Activated T-helper 2 cell treated with anti-CD3 and anti-CD28 coated beads, Interferon-gamma antibody, Interleukin-2, Interleukin-4, amounts not matched to agents 10 μg/mL and 5 μg/mL and 100 μg/mL, durations not matched to agents 14 hours and 24 hours and 36 hours (primary cell): ENCODE results near the gene SPA17. TPM values are rescaled to one million over a fixed set of nuclear protein-coding genes. Genes with fewer than 3 reads are reported as not detected.

Source experiments
- DNase-seq: peaks from one replicate; pipeline ENCODE4 v3.0.0; 2021; ENCODE audit warnings: low spot score
- H3K27ac Mint-ChIP-seq: one replicate; pipeline ENCODE4 v1.8.0; 2021; ENCODE audit warnings: mixed read lengths
- H3K27me3 Mint-ChIP-seq: one replicate; pipeline ENCODE4 v1.8.0; 2021; ENCODE audit warnings: low read depth, mixed read lengths
- H3K36me3 Mint-ChIP-seq: one replicate; pipeline ENCODE4 v1.8.0; 2021; ENCODE audit warnings: low read depth, mixed read lengths
- H3K4me1 Mint-ChIP-seq: one replicate; pipeline ENCODE4 v1.8.0; 2021; ENCODE audit warnings: low read depth, mixed read lengths
- H3K4me3 Mint-ChIP-seq: one replicate; pipeline ENCODE4 v1.8.0; 2021; ENCODE audit warnings: low read depth, mild to moderate bottlenecking, moderate library complexity, mixed read lengths
- H3K9me3 Mint-ChIP-seq: one replicate; pipeline ENCODE4 v1.8.0; 2021; ENCODE audit warnings: mixed read lengths
- intact Hi-C: fragments of 100-400 bp; cut with micrococcal nuclease; formaldehyde crosslinking; loops from one replicate; pipeline ENCODE4 v1.15.1; 2023
- total RNA-seq: library from RNA; stranded (reverse); gene quantifications from 2 replicates; pipeline ENCODE4 v1.2.3, GENCODE V29; 2022

SPA17 gene
- total RNA-seq, 1 donor from 2014 or later = 2.9 TPM

DNA sequence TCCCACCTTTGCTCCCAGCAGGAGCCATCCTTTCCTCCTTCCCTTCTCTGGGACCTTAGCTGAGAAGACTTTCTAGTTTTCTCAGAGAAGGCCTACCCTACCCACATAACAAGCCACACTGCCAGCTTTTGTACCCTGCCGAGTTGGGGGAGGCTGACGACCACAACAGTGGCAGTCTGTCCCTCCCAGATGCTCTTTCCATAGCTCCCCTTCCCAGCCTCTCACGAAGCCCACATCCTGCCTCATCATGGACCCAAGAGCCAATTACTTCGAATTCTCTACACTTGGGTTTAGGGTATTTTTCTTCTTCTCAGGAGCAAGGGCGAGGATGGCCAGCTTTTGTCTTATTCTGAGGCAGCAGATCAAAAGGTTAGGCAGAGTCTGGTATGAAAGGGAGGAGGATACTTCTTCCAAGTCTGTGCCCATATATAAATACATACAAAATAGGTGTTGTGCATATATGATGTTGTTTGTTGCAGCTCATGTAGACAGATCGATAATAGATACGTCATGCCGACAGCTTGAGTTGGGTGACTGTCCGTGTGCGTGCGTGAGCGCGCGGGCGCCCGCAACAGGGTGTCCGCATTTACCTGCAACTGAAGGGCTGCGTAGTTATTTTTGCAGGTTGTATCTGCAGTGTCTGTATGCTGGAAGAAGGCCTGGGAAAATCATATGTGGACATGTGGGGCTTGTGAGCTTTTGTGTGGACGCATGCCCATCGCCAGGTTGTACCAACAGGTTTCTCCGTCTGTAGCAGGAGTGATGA, 65.2 kb downstream of the SPA17 start:
- Mint-ChIP-seq H3K4me3 (peak overlapping the region; percentile 72), H3K36me3 (no peaks in the 10 kb centered on the region), H3K9me3 (no peaks in the 10 kb centered on the region), H3K27ac (no peak overlapping the region), H3K4me1 (peaks cover 14% of the 10 kb centered on the region), H3K27me3 (peaks cover 51% of the 10 kb centered on the region)
- no peak for DNase-seq
- intact Hi-C loops = no loop called here

DNA sequence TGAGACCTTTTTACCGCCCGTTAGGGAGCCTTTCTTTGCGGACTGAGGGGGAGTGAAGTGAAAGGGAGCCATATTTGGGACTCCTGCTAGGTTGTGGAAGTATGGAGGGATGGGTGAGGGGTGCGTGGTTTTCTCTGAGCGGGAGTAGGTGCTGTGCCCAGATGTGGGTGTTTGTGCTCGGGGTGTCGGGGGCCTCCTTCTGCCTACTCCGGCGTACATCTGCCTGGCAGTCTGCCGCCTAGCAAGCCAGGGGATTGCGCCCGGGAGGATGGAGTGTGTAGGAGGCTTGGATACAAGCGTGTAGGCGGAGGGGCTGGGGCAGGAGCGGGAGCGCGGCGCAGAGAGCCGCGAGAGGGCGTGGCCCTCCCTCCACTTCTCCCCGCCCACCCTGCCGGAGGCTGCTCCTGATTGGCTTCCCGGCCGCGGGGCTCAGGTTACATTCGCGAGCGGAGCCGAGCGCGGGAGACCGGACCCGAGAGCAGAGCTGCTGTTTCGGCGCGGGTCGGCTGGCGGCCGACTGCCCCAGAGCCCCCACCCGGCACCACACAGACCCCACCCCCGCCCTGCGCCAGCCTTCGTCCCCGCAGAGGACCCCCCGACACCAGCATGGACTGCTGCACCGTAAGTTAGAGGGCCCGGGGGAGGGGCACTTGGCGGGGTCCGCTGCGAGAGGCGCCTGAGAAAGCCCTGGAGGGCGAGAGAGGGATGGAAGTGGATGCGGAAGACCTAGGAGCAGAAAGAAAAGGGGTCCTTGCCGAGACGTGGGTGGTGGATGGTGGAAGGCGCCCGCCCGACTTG, 66.0 kb downstream of the SPA17 start, which contains the start of gene NRGN:
NRGN (plus strand) TSS at position 464 of the 798 bp plus-strand sequence; CDS start at position 607, 143 bp downstream.
- peaks cover 14% of the 10 kb centered on the region for H3K4me1 Mint-ChIP-seq
- no peaks in the 10 kb centered on the region for H3K9me3 Mint-ChIP-seq
- H3K27me3 Mint-ChIP-seq = peaks cover 48% of the 10 kb centered on the region
- intact Hi-C loops = loop anchor here (10.0 kb wide), 1 partner anchor 1145 kb away; the partner anchor contains the start of gene HYLS1
- peak; percentile 76 for DNase-seq
- H3K36me3 Mint-ChIP-seq = no peaks in the 10 kb centered on the region
- peak within 1 kb of the TSS; percentile 72 for H3K4me3 Mint-ChIP-seq
- no peak within 1 kb of the TSS for H3K27ac Mint-ChIP-seq

DNA sequence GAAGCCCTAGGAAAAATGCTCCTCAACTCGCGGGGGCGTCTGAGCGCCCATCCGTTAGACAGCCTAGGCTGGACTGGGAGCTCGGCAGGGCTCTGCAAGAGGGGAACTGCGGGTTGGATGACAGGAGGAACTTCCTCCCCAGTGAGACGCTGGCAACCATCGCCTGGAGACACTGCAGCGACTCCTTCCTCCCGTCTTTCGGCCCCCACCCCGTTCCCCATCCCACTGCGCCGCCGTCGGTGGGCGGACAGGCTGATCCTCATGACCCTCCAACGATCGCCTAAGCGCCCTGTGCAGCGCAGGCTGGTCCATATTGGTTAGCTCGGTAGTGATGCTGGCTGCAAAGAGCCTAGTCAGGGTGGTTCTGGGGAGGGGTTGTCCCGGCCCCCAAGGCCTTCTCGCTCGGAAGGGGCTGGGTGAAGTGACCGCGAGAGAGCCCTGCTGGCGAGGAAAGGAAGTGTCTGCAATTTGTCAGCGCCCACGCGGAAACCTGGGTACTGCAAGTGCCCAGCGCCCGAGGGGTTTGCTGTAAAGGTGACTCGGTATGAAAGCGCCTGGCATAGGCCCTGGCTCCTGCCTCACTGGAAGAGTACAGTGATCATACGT, 66.7 kb downstream of the SPA17 start:
- peaks cover 14% of the 10 kb centered on the region for H3K4me1 Mint-ChIP-seq
- peak overlapping the region; percentile 72 for H3K4me3 Mint-ChIP-seq
- intact Hi-C loops = loop anchor here (10.0 kb wide), 1 partner anchor 1144 kb away; the partner anchor contains the start of gene HYLS1
- no peaks in the 10 kb centered on the region for H3K9me3 Mint-ChIP-seq
- peaks cover 46% of the 10 kb centered on the region for H3K27me3 Mint-ChIP-seq
- no peak for DNase-seq
- H3K27ac Mint-ChIP-seq = no peak overlapping the region
- no peaks in the 10 kb centered on the region for H3K36me3 Mint-ChIP-seq

DNA sequence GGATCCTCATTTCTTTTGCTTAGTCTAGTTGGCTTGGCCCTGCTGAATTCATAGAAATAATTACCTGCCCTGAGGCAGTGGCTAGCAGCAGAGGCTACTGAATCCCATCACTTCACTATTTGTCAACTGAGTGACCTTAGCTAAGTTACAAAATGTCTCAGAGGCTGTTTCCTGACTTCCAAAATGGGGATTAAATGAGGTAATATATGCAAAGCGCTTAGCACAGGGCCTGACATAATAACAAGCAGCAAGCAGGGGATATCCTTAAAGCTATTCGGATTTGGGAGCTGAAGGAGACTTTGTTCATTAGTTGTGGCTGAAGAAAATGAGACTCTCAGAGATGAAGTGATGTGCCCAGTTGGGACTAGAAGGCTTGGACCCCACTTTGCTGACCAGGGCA, 68.9 kb downstream of the SPA17 start:
- no peak overlapping the region for H3K27ac Mint-ChIP-seq
- H3K4me1 Mint-ChIP-seq = peaks cover 22% of the 10 kb centered on the region
- H3K9me3 Mint-ChIP-seq = no peaks in the 10 kb centered on the region
- no peaks in the 10 kb centered on the region for H3K36me3 Mint-ChIP-seq
- peaks cover 32% of the 10 kb centered on the region for H3K27me3 Mint-ChIP-seq
- intact Hi-C loops = loop anchor here (10.0 kb wide), 1 partner anchor 1142 kb away; the partner anchor contains the start of gene HYLS1
- H3K4me3 Mint-ChIP-seq = no peak overlapping the region
- no peak for DNase-seq

DNA sequence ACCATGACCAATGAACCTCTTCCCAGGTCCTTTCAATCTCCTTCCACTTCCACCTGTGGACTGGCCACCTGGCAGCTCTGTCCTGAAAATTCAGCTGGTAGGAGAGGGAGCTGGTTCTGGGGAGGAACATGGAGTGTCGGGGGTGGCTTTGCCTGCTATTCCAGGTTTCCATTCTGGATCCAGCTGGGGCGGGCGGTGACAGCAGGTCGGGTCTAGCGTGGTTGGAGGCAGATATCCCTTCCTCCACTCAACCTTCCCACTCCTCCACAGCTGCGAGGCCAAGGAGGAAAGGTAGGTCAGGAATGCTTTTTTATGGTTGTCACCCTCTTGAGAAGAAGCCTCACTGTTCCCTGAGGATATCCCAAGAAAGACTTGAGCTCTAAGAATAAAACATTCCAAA, 69.3 kb downstream of the SPA17 start:
- H3K4me3 Mint-ChIP-seq = no peak overlapping the region
- H3K27ac Mint-ChIP-seq = no peak overlapping the region
- H3K9me3 Mint-ChIP-seq = no peaks in the 10 kb centered on the region
- H3K27me3 Mint-ChIP-seq = peaks cover 32% of the 10 kb centered on the region
- peaks cover 22% of the 10 kb centered on the region for H3K4me1 Mint-ChIP-seq
- intact Hi-C loops = loop anchor here (10.0 kb wide), 1 partner anchor 1142 kb away; the partner anchor contains the start of gene HYLS1
- no peaks in the 10 kb centered on the region for H3K36me3 Mint-ChIP-seq
- no peak for DNase-seq

DNA sequence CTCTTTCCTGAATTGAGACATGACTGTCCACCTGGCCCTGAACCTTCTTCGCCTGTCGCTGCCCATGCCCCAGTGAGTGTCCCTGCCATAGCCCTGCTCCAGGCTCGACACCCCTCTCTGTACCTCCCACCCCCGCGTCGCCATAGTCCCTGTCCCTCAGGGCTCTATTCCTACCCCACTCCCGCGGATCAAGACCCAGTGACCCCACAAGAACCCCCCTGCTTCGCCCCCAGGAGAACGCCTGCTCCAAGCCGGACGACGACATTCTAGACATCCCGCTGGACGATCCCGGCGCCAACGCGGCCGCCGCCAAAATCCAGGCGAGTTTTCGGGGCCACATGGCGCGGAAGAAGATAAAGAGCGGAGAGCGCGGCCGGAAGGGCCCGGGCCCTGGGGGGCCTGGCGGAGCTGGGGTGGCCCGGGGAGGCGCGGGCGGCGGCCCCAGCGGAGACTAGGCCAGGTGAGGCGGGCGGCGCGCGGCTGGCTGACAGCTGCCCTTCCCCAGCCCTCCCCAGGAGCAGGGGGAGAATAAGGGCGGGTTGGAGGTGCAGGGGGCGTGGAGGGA, 71.6 kb downstream of the SPA17 start:
- Mint-ChIP-seq H3K4me3 (peak overlapping the region; percentile 48), H3K27ac (no peak overlapping the region), H3K36me3 (no peaks in the 10 kb centered on the region), H3K27me3 (peaks cover 22% of the 10 kb centered on the region), H3K9me3 (no peaks in the 10 kb centered on the region), H3K4me1 (peaks cover 19% of the 10 kb centered on the region)
- DNase-seq = no peak
- intact Hi-C loops = loop anchor here (5.0 to 10.0 kb wide), 2 partner anchors 132 to 1139 kb away; partner anchors contain the start of gene HYLS1

DNA sequence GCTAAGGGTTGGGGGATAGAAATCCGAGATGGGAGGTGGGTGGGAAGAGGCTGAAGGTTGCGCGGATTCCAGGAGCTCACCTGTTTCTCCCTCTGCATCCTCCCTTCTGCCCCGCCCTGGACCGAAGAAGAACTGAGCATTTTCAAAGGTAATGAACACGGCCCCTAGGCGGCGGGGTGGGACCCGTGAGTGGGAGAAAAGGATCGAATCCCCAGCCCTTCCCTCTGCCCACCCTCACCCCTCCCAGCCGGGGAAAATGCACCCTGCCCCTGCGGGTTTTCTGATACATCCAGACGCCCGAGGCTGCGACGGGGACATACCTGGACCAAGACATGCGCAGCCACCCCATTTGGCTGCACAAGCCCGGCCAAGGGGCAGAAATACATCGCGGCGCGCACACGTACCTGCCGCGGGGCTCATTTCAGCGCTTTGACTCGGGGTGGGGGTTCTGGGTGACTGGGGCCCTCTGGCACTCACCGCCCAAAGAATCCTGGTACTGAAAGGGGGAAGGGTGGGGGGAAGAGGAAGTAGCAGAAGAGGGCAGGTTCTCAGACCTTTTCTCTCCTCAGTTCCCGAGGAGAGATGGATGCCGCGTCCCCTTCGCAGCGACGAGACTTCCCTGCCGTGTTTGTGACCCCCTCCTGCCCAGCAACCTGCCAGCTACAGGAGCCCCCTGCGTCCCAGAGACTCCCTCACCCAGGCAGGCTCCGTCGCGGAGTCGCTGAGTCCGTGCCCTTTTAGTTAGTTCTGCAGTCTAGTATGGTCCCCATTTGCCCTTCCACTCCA, 72.3 kb downstream of the SPA17 start:
- peak overlapping the region; percentile 95 for H3K4me3 Mint-ChIP-seq
- peaks cover 16% of the 10 kb centered on the region for H3K4me1 Mint-ChIP-seq
- intact Hi-C loops = loop anchor here (1.0 to 10.0 kb wide), 5 partner anchors 17 to 1139 kb away; partner anchors contain the start of genes ESAM, HYLS1, SIAE and SPA17
- peaks cover 16% of the 10 kb centered on the region for H3K27me3 Mint-ChIP-seq
- no peaks in the 10 kb centered on the region for H3K9me3 Mint-ChIP-seq
- peak overlapping the region; percentile 94 for H3K27ac Mint-ChIP-seq
- DNase-seq = no peak
- H3K36me3 Mint-ChIP-seq = no peaks in the 10 kb centered on the region

DNA sequence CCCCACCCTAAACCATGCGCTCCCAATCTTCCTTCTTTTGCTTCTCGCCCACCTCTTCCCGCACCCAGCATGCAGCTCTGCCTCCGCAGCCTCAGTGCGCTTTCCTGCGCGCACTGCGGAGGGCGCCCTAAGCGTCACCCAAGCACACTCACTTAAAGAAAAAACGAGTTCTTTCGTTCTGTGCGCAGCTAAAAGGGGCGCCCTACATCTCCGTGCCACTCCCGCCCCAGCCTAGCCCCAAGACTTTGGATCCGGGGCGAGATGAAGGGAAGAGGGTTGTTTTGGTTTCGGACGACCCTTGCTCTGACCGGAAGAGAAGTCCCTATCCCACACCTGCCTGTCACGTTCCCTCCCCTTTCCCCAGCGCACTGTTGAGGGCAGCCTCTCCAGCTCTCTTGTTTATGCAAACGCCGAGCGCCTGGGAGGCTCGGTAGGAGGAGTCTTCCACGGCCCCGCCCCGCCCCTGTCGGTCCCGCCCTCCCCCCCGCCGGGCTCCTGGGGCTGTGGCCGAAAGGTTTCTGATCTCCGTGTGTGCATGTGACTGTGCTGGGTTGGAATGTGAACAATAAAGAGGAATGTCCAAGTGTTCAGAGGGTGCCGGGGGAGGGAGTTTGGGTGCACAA, 73.0 kb downstream of the SPA17 start:
- intact Hi-C loops = loop anchor here (1.0 to 10.0 kb wide), 6 partner anchors 12 to 1138 kb away; partner anchors contain the start of genes ESAM, HYLS1, SIAE and SPA17
- Mint-ChIP-seq H3K27ac (peak overlapping the region; percentile 94), H3K4me1 (peaks cover 14% of the 10 kb centered on the region), H3K27me3 (peaks cover 8% of the 10 kb centered on the region), H3K36me3 (no peaks in the 10 kb centered on the region), H3K4me3 (peak overlapping the region; percentile 95), H3K9me3 (no peaks in the 10 kb centered on the region)
- DNase-seq = peak; percentile 69

Other genes starting within 250 kb of the SPA17 start
- not detected in 2 replicates for gene OR8B4, start 249.0 kb upstream of the SPA17 start, total RNA-seq
- gene OR8B8, start 228.2 kb upstream of the SPA17 start, total RNA-seq = not detected in 2 replicates
- not detected in 2 replicates for gene OR8B12, start 130.2 kb upstream of the SPA17 start, total RNA-seq
- gene OR8A1, start 103.9 kb upstream of the SPA17 start, total RNA-seq = not detected in 2 replicates
- gene PANX3, start 62.5 kb upstream of the SPA17 start, total RNA-seq = not detected in 2 replicates
- gene TBRG1, start 51.0 kb upstream of the SPA17 start, total RNA-seq = 36.1 and 37.4 TPM in 2 replicates
- 5.0 and 5.2 TPM in 2 replicates for gene SIAE, start 165 bp upstream of the SPA17 start, total RNA-seq
- gene NRGN, start 66.0 kb downstream of the SPA17 start, total RNA-seq = 5.0 and 6.7 TPM in 2 replicates
- gene VSIG2, start 78.4 kb downstream of the SPA17 start, total RNA-seq = not detected in 2 replicates
- gene ESAM, start 88.4 kb downstream of the SPA17 start, total RNA-seq = 0.18 and 0.23 TPM in 2 replicates
- 10.5 and 10.8 TPM in 2 replicates for gene MSANTD2, start 126.5 kb downstream of the SPA17 start, total RNA-seq
- 9.0 and 10.6 TPM in 2 replicates for gene ROBO3, start 191.5 kb downstream of the SPA17 start, total RNA-seq
- not detected in 2 replicates for gene ROBO4, start 224.0 kb downstream of the SPA17 start, total RNA-seq
- not detected in 2 replicates for gene HEPN1, start 245.3 kb downstream of the SPA17 start, total RNA-seq